Measurements from ENCODE around the gene RAB23. TPM values are rescaled to one million over a fixed set of nuclear protein-coding genes. Genes with fewer than 3 reads are reported as not detected.

The RAB23 gene
- total and polyA plus RNA-seq, 2 of the 8 experiments (the other 6 are each of a cell fraction or from before 2014, with no cell fraction given): 6.5 to 17.2 TPM

GRCh38 chr6:57222743-57223077, 603 bp upstream of the RAB23 start (continued):
- no peak for TF ChIP-seq CHD7 (IDR thresholded peaks at IDR 0.05; ENCODE audit: insufficient replicate concordance, low read length)
- no peak for TF ChIP-seq PHF8 (conservative IDR thresholded peaks at IDR 0.05; ENCODE audit: low read depth, low read length)
- no peak for TF ChIP-seq NANOG (IDR thresholded peaks at IDR 0.05; ENCODE audit: insufficient read depth, low read depth, low read length, poor library complexity, severe bottlenecking)
- TF ChIP-seq MAX (IDR thresholded peaks at IDR 0.05): no peak
- TF ChIP-seq SP4 (IDR thresholded peaks at IDR 0.05; ENCODE audit: low read length): no peak
- TF ChIP-seq RNF2 (IDR thresholded peaks at IDR 0.05; ENCODE audit: borderline replicate concordance, low read depth, low read length, missing control alignments, poor library complexity, severe bottlenecking): no peak
- no peak for TF ChIP-seq HDAC6 (IDR thresholded peaks at IDR 0.05; ENCODE audit: low read depth, low read length)
- TF ChIP-seq TAF7 (optimal IDR thresholded peaks at IDR 0.05; ENCODE audit: borderline replicate concordance, low read depth, low read length): no peak
- no peak for TF ChIP-seq EZH2 (IDR thresholded peaks at IDR 0.05; ENCODE audit: low read depth, low read length, severe bottlenecking)
